Astrocyte (in vitro differentiated cells and primary cell): ENCODE results near the gene KATNB1.

Experiments
- CTCF ChIP-seq: IDR thresholded peaks from 2 replicates; pipeline ENCODE4 v1.5.1; 2011; ENCODE audit warnings: low read depth, mild to moderate bottlenecking, inconsistent platforms, low read length, moderate library complexity; ENCODE audit not compliant: insufficient read depth
- EZH2 ChIP-seq: IDR thresholded peaks from 2 replicates; pipeline ENCODE4 v1.6.1; 2012; ENCODE audit warnings: mild to moderate bottlenecking, low read length, inconsistent platforms; ENCODE audit not compliant: insufficient read depth

GRCh38 chr16:57695680-57696069 lies 39.9 kb upstream of the KATNB1 start:
- TF ChIP-seq CTCF: no peak
- TF ChIP-seq EZH2: no peak
